NCI-H226 (cell line): Measurements from ENCODE around the gene PACS2.
A peak's percentile ranks its signal among the peaks of the same experiment; 100 is the strongest.
"Not testable (repeated sequence)": the region's sequence is repeated elsewhere in the genome, so short reads cannot be mapped to it uniquely, and the experiment has no call there.

ENCODE experiments used
- DNase-seq: peaks from one replicate; pipeline ENCODE4 v3.0.0-alpha.2; 2015

The PACS2 gene

DNA sequence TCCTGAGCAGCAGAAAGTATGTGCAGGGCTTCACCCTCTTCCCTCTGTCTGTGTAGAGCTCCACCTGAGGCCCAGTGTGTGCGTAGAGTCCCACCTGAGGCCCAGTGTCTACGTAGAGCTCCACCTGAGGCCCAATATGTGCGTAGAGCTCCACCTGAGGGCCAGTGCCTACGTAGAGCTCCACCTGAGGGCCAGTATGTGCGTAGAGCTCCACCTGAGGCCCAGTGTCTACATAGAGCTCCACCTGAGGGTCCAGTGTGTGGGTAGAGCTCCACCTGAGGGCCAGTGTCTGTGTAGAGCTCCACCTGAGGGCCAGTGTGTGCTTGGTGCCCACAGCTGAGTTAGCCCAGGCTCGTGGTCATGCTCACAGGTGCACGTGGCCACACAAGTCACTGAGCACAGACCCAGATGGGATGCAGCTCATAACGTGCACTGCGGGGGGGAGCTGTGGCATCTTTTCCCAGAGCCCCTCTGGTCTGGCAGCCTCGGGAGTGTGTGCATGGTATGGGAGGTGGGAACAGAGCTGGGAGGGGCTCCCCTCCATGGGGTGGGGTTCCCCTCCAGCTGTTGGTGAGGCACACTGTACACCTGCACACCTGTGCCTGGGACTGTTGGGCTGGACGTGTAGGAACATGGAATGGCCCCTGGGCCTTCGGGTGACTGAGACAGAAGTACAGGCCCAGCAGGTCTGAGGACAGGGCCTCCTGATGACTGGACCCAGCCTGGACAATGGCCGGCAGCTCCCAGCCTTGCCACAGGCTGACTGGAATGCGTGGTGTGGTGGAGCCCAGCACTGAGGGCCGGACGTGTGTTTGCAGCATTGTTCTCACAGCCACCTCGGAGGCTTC lies 20.1 kb downstream of the PACS2 start:
- no peak for DNase-seq

DNA sequence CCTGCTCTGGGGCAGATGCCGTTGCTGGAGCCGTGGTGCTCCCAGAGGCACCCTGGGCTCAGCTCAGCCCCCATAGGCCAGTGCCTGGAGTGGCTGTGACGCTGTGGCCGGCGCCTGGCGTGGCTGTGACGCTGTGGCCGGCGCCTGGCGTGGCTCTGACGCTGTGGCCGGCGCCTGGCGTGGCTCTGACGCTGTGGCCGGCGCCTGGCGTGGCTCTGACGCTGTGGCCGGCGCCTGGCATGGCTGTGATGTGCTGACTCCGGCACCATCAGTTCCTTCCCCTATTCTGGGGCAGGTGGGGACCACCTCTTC lies 20.6 kb downstream of the PACS2 start:
- not testable (repeated sequence) for DNase-seq

DNA sequence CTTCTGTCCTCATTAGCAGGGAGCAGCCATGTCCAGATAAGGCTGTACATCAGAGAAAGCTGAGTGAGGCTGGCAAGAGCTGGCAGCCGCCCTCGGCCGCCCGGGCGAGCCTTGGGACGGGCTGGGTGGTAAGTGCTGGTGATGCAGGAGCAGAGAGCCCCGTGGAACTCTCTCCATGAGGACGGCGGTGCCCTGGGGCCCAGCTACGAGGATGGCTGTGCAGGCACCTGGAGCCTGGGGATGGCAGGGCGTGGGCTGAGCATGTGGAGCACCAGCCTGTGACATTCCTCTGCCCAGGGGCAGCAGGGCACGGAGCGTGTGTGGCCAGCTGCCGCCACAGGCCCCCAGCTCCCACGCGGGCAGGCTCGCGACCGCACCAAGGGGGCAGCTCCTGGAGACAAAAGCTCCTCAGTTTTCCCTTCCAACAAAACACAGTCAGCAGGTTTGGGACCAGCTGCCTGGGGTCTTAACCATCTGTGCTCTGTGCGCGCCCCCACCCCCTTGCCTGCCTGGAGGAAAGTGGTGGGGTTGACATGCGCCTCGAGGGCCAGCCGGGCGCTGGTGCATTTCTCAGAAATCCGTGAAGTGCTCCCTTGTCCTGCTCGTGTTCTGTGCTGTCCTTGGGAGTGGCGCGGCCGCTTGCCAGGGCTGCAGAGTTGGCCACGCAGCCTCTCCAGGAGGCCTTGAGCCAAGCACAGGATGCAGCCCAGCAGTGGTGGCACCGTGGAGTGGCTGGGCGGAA lies 21.4 kb downstream of the PACS2 start:
- no peak for DNase-seq

DNA sequence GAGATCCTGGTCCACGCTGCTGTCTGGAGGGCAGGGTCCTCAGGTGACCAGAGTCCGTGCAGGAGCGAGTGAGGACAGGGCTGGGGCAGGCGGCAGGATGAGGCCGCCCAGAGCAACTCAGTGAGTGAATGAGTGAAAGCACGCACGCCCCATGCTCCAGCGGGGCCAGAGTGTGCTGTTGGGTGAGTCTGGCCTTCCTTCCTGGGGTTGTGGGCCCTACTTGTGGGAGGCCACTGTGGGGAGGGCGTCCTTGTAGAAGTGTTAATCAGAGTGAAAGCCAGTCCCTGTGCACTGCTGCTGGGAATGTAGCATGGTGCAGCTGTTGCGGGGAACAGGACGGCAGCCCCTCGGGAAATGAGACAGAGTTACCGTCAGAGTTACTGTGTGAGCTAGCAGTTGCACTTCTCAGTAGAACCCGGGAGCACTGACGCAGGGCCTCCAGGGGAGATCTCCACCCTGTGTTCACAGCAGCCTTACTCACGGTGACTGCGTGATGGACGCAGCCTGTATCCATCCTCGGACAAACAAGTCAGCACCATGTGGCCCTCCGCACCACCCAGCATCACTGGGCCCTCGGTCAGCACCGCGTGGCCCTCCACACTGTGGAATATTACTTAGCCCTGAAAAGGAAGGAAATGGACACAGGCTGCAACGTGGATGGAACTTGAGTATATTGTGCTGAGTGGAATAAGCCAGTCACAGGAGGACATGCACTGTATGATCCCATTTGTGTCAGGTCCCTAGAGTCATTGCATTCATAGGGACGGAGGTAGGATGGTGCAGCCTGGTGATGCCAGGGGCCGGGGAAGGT lies 22.1 kb downstream of the PACS2 start:
- DNase-seq = no peak

DNA sequence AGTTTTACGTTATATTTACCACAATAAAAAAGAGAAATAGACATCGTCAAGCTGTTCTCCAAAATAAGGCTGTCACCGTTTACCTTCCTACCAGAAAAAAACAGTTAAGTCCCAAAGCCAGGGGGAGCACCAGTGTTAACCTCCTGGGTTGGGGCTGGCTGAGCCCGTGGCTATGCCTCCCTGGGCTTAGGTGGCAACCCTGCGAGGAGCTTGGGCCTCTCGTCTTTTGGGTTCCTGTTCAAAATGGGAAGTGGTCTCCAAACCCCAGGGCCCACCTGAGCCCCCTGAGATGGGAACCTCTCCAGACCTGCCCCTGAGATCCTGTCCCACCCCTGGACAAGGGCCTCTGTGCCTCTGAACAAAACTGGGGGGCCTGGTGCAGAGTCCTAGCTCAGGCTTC lies 22.9 kb downstream of the PACS2 start:
- no peak for DNase-seq

DNA sequence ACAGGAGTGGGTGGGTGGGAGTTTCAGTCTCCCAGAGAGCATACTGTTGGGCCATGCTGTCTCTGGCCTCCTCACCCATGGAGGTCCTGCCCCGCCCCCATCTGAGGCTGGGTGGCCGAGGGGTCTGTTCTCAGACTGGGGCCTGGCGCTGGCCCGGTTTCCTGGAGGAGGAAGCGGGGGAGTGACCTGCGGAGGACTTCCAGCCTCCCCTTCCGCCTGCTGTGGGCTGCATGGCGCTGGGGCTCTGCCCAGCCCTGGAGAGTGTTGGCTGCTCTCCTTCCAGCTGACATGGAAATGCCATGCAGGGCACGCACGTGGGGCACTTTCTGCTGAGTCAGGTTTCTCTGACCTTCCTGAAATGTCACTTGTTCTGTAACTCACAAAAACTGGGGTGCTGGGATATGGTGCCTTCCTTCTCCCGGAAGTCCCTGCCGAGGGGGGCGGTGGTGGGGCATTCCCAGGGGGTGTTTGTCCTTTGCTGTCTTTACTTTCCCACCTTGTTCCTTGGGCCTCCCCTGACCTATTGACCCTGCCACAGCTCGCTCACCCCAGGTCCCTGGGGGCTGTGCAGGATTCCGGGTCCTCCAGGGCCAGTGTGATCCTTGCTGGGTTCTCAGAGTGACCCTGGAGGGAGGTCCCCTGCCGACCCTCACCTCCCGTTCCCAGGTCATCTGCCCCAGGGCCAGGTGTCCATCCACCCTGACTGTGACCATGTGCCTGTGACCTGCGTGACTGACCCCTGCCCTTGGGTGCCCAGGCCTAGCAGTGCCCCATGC lies 23.6 kb downstream of the PACS2 start:
- DNase-seq = no peak

DNA sequence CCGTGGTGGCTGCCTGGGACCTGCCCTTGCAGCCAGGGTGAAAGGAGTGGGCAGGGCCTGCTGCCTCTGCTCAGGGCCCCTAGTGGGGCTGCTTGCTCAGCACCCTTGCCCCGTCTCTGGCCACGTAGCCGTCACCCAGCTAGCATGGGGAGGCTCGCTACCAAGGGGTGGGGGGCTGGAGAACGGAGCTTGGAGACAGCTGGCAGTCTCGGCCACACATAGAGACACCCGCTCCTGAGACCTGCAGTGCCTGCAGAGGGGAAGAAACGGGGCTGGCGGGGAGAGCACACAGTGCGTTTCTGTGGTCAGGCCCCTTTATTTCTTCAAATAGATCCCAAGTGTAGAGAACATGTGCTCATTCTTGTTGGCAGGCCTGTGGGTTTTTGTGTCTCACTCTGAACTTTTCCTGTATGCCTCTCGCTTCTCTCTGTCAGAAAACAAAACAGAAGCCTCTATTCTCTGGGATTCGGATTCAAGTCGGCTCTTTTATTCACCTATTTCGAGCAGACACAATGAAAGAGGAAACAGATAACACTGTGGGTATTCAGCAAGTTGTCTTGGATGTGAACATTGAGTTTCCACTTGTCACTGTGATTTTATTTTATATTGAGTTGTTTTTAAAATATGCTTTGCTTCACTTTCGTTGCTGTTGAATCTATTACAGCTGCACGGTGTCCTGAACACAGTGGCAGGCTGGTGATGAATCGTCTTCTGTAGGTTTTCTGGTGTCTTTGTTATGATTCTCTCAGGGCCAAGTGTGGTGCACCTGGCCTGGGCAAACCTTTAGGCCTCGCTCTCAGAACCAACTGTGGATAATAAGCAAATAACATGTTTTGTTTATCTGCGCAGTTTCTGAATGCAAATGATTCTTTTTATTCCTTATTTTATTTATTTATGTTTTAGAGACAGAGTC lies 26.5 kb downstream of the PACS2 start:
- DNase-seq = no peak

DNA sequence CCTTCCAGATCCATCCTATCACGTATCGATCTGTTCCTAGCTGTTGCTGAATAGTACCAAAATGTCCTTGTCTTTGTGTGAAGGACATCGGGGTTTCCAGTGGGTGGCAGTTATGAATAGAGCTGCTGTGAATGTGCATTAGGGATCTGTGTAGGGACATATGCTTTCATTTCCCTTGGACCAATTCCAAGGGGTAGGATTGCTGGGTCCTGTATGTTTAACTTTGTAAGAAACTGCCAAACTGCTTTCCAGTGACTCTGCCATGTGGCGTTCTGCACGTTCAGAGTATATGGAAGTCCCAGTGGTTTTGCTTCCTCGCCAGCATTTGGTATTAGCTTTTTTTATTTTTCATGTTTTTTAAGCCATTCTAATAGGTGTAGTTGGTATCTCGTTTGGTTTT lies 28.6 kb downstream of the PACS2 start:
- DNase-seq = no peak

DNA sequence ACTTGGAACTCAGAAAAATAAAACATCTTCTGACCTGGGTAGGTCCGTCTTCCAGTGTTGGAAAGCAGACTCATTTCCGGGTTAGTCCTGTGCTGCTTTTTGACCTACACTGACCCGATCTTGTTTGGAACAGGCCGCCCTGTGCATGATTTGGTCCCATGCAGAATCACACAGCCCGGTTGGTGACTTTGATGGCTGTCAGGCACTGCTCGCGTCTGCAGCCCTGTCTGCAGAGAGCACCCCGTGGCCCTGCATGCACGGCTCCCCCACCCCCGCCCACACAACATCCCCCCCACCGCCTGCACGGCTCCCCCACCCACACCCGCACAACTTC lies 31.6 kb downstream of the PACS2 start:
- no peak for DNase-seq

DNA sequence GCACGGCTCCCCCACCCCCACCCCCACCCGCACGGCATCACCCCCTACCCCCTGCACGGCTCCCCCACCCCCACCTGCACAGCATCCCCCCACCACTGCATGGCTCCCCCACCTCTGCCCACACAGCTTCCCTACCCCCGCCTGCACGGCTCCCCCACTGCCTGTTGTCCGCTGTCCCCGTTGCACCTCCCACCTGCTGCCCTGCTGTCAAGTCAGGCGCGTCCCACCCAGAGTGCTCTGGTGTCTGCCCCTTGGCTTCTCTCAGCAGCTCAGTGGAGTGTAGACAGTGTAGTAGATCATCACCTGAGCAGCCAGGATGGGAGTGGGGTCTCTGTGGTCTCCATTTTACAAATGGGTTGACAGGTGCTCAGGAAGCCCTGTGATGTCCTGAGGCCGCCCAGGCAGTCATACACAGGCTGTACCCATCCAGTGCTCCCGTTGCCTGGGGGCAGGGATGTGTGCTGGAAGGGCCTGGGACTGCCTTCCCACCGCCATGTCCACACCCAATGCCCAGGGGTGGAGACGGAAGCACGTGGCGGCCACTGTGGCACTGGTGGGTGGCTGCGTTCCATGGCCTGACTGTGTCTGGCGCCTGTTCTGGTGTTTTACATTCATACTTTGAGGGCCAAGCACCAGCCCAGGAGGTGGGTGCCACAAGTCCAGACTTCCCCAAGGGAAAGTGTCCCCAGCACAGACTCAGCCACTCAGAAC lies 32.5 kb downstream of the PACS2 start:
- DNase-seq = no peak

DNA sequence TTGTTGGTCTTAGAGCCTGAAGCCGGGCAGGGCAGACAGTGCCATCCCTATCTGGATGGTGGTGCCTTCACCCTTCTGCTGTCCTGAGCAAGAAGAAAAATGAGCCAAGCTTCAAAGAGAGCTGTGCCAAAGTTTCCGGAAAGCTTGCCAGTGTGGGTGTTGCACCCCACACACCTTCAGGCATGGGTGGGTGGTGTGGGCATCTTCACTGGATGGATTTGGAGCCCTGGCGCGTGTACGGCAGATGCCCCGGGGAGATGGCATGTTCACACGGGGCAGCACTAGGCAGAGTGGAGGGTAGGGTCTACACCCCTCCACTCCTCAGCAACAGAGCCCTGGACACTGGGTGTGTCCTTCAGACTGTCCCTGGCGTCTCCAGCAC lies 33.0 kb downstream of the PACS2 start:
- no peak for DNase-seq

DNA sequence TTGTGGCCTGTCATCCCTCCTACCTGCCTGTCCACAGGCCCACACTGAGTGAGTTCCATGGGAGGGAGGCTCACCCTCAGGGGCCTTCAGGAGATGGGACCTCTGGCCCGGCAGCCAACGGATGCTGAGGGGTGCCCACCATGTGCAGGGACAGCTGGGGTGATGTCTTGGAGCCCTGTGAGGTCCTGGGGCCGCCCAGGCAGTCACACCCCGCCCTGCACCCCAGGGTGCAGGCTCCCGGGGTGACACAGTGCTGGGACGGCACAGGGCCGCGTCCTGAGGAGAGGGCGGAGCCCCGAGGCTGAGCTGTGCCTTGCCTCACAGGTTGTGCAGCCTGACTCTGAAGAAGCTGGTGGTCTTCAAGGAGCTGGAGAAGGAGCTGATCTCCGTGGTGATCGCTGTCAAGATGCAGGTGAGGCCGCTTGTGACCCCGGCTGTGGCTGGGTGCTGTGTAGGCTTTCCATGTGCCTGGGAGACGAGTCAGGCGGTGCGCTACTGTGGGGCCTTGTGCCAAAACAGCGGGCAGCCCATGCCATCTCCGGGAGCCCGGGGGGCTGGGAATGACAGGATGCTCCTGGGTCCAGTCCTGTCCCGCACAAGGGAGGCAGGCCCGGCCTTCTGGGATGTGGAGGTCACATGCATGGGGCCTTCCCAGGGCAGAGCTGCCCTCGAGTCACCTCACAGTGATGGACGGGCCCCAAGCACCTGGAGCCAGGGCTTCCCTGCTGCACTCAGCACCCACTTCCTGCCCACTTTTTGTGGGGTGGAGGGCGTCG lies 33.8 kb downstream of the PACS2 start:
- DNase-seq = no peak

DNA sequence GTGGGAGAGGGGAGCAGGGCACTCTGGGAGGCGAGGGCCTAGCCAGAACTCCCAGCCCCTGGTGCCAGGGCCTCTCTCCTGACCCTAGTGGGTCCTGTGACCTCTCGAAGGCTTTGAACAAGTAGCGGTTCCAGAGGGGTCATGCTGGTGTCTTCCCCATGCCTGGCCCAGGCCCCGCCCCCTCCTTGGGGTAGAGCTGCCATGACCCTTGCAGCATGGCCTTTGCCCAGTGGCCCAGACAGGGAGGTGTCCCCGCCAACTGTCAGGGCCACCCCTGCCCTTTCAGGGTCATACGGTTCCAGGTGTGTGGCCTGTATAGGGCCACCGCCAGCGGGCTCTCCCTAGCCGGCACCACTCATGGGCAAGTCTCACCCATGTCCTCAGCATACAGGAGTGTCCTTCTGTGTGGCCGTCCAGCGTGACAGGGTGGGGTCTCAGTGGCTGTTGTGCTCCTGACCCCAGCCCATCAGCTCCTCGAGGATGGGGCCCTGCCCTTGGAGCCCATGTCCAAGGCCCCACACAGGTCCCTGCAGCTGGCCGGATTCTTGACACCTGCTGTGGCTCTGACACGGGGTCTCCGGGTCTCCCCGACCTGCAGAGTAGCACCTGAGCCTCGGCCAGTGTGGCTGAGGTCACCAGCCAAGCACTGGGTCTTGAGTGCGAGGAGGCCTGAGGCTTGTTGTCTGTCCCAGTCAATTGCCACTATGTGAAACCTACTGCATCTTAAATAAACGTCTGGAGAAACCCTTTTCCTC lies 34.6 kb downstream of the PACS2 start:
- no peak for DNase-seq

DNA sequence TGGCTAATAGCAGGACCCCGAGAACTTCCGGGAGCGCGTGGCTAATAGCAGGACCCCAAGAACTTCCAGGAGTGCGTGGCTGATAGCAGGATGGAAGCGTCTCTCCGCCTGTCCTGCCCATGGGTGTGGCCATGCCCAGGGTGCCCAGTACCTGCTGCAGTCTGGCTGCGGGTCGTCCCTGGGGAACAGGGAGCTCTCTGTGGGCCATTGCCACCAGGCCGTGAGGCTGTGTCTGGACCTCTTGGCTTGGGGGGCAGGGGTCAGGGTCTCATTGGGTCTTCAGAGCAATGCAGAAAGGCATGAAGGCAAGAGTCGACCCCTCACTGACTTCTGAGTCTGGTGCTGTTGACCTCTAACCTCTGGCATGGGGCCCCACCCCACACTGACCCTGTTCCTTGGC lies 35.4 kb downstream of the PACS2 start:
- no peak for DNase-seq

DNA sequence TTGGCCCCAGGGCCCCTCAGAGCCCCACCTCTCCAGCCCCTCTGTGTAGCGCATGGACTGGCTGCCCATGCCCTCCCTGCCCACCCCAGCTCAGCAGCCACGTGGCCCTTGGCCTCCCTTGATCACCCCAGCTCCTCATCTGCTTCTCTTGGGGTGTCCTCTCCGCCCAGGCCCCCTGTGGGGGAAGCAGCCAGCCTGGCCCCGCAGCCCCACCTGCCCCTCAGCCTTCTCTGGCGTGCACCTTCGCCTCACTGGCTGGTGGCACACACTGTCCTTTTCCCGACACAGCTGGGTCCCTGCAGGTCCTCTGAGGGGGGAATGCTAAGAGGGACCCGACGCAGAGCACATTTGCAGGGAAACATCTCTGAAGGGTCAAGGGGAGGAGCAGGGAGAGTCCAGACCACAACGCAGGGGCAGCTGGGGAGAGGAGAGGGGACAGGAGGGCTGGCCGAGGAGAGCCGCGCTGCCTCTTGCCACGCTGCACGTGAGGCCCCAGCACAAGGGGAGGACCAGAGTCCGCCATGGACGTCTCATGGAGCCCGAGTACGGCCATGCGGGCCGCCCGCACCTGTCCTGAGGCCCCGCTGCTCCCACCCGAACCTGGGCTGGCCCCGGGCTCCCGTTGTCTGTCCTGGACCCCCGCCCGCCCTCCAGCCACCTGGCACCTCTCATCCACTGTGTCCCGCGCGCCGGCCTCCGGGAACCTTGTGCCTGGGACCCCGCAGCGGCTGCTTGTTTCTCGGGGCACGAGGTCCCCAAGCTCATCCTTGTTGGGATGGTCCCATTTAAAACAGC lies 36.1 kb downstream of the PACS2 start:
- no peak for DNase-seq

DNA sequence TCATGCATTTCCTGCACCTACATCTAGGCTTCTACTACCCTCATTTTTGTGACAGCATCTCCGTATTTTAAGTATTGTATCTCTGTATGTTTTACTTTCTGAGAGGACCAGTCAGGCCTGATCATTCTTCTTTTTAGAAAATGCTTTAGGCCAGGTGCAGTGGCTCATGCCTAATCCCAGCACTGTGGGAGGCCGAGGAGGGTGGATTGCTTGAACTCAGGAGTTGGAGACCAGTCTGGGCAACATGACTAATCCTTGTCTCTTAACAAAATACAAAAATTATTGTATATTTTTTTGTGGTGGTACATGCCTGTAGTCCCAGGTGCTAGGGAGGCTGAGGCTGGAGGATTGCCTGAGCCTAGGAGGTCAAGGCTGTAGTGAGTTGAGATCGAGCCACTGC lies 36.9 kb downstream of the PACS2 start:
- no peak for DNase-seq

DNA sequence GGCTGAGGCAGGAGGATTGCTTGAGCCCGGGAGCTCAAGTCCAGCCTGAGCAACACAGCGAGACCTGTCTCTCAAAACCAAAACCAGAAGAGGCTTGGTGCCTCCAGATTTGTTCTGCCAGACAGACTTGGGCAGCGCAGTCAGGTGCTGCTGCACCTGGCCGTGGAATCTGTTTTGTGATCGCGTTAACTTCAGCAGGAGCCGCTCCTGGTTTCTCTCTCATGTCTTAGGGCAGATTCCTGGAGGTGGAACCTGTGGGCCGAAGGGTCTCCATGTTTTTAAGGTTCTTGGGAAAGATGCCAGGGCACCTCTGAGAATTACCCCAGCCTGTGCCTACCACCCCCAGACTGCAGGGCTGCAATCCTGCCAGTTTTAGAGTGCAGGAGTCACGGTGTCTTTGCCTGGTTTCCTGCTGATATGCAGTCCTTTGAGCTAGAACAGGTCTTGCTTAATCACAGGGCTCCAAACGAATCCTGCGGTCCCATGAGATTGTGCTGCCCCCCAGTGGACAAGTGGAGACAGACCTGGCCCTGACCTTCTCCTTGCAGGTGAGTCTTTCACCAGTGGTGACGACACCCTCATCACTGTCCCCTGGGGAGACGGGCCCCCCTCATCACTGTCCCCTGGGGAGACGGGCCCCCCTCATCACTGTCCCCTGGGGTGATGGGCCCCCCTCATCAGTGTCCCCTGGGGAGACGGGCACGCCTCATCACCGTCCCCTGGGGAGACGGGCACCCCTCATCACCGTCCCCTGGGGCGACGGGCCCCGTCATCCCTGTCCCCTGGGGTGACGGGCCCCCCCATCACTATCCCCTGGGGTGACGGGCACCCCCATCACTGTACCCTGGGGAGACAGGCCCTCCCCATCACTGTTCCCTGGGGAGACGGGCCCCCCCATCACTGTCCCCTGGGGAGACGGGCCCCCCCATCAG lies 37.6 kb downstream of the PACS2 start:
- DNase-seq = peak; percentile 78

DNA sequence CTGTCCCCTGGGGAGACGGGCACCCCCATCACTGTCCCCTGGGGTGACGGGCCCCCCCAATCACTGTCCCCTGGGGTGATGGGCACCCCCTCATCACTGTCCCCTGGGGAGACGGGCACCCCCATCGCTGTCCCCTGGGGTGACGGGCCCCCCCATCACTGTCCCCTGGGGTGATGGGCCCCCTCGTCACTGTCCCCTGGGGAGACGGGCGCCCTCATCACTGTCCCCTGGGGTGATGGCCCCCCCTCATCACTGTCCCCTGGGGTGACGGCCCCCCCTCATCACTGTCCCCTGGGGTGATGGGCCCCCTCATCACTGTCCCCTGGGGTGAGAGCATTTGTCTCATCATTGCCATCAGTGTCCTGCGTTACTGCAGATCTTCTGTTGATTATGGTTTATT lies 38.6 kb downstream of the PACS2 start:
- DNase-seq = no peak
